Smooth muscle cell (in vitro differentiated cells): ENCODE data around the gene CCR9. TPM values are rescaled to one million over a fixed set of nuclear protein-coding genes. Genes with fewer than 3 reads are reported as not detected.

Experiments used
- DNase-seq: peaks from one replicate; lab custom pipeline; 2025; ENCODE audit not compliant: unreplicated experiment; lab: John Stamatoyannopoulos, UW
- H2AFZ ChIP-seq: fragments of 200-600 bp; sonication (generic); 2 replicates; pipeline ENCODE4 v1.6.0; 2016; ENCODE audit warnings: antibody characterized with exemption, low read depth, mild to moderate bottlenecking
- H3F3A ChIP-seq: fragments of 200-600 bp; sonication (generic); 2 replicates; pipeline ENCODE4 v1.6.0; 2017; ENCODE audit warnings: antibody characterized with exemption, low read depth
- H3K27ac ChIP-seq: fragments of 200-600 bp; sonication (generic); 2 replicates; pipeline ENCODE4 v1.5.1; 2016; ENCODE audit warnings: low read depth, mild to moderate bottlenecking
- H3K27me3 ChIP-seq: fragments of 200-600 bp; sonication (generic); 2 replicates; pipeline ENCODE4 v1.6.1; 2016; ENCODE audit warnings: low read depth, mild to moderate bottlenecking
- H3K36me3 ChIP-seq: fragments of 200-600 bp; sonication (generic); 2 replicates; pipeline ENCODE4 v1.5.1; 2016; ENCODE audit warnings: low read depth
- H3K4me1 ChIP-seq: fragments of 200-600 bp; sonication (generic); 2 replicates; pipeline ENCODE4 v1.5.1; 2016; ENCODE audit warnings: low read depth
- H3K4me2 ChIP-seq: fragments of 200-600 bp; sonication (generic); 2 replicates; pipeline ENCODE4 v1.6.0; 2016; ENCODE audit warnings: mild to moderate bottlenecking
- H3K4me3 ChIP-seq: fragments of 200-600 bp; sonication (generic); 2 replicates; pipeline ENCODE4 v1.5.1; 2016; ENCODE audit warnings: mild to moderate bottlenecking
- H3K79me2 ChIP-seq: fragments of 200-600 bp; sonication (generic); 2 replicates; pipeline ENCODE4 v1.6.0; 2016; ENCODE audit warnings: low read depth, mild to moderate bottlenecking
- H3K9ac ChIP-seq: fragments of 200-600 bp; sonication (generic); 2 replicates; pipeline ENCODE4 v1.6.0; 2016; ENCODE audit warnings: low read depth
- H3K9me3 ChIP-seq: fragments of 200-600 bp; sonication (generic); replicated peaks from 2 replicates; pipeline ENCODE4 v1.5.1; 2016; ENCODE audit warnings: low read depth
- H4K20me1 ChIP-seq: fragments of 200-600 bp; sonication (generic); 2 replicates; pipeline ENCODE4 v1.6.0; 2016; ENCODE audit warnings: low read depth
- WGBS: methylation state at CpG from one replicate; pipeline ENCODE4 v1.1.7; 2016; ENCODE audit warnings: low lambda C conversion rate; 5-methylcytosine and 5-hydroxymethylcytosine counted together
- polyA plus RNA-seq: library from polyadenylated mRNA; unstranded; fragments of >200 nt; fragmentation: Nextera tagmentation; extraction: Ambion mirVana; gene quantifications from 2 replicates; pipeline ENCODE4 v1.2.1, GENCODE V29; 2016
- total RNA-seq: library from RNA; depleted of rRNA; stranded (reverse); fragments of >200 nt; gene quantifications from 2 replicates; pipeline ENCODE4 v1.2.3, GENCODE V29; 2014
- TF ChIP-seq, protein P1 (sequence below): fragments of 200-600 bp; sonication (generic); IDR thresholded peaks from 2 replicates; pipeline ENCODE4 v1.5.1; 2017; ENCODE audit warnings: borderline replicate concordance, mild to moderate bottlenecking, antibody characterized with exemption; ENCODE audit not compliant: insufficient read depth, poor library complexity, severe bottlenecking

The CCR9 gene
- total and polyA plus RNA-seq, 2 experiments from 2014 or later, result not detected

DNA sequence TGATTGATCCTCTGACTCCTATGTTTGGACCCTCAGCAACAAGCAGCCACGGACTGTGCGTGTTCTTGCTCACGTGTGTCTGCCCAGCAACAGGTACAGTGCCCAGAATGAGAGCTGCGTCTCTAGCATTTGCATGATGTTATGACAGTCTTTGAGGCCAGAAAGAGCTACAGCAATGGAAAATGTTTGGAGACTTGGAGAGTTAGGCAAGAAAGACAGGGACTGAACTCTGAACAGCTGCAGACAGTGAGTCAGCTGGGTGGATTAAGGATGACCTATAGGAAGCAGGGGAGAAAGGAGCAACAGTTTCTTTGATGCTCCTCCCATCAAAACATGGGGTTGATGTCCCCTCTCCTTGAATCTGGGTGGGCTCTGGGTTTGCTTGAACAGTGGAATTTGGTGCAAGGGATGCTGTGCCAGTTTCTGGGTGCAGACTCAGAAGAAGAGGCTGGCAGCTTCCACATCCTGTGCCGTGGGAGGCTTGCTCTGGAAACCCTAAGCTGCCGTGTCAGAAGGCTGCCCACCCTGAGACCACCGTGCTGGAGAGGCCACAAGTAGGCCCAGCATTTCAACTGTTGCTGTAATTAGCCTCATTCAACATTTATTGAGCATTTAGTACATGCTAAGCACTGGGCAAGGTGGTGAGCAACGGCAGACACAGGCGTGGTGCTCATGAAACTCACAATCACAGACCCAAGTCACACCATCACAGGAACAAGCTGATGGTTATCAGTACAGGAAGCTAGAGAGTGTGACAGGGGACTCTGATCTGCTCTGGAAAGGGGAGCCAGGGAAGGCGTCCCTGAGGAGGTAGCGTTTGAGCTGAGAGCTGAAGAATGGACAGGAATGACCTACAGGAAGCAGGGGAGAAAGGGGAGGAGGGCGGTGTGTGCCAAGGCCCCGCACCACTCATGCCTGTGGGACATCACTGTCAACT is 21.7 kb downstream of the CCR9 start:
- Histone ChIP-seq H3K4me3 (no peak overlapping the region), H3K4me2 (peak overlapping the region; percentile 67), H3K79me2 (no peaks in the 10 kb centered on the region), H3K27me3 (no peaks in the 10 kb centered on the region), H3K9me3 (no peaks in the 10 kb centered on the region), H3F3A (no peaks in the 10 kb centered on the region), H4K20me1 (no peaks in the 10 kb centered on the region), H2AFZ (peak overlapping the region; percentile 9), H3K9ac (peak overlapping the region; percentile 54), H3K27ac (peak overlapping the region; percentile 88), H3K4me1 (no peaks in the 10 kb centered on the region), H3K36me3 (no peaks in the 10 kb centered on the region)
- TF ChIP-seq, protein P1, sequence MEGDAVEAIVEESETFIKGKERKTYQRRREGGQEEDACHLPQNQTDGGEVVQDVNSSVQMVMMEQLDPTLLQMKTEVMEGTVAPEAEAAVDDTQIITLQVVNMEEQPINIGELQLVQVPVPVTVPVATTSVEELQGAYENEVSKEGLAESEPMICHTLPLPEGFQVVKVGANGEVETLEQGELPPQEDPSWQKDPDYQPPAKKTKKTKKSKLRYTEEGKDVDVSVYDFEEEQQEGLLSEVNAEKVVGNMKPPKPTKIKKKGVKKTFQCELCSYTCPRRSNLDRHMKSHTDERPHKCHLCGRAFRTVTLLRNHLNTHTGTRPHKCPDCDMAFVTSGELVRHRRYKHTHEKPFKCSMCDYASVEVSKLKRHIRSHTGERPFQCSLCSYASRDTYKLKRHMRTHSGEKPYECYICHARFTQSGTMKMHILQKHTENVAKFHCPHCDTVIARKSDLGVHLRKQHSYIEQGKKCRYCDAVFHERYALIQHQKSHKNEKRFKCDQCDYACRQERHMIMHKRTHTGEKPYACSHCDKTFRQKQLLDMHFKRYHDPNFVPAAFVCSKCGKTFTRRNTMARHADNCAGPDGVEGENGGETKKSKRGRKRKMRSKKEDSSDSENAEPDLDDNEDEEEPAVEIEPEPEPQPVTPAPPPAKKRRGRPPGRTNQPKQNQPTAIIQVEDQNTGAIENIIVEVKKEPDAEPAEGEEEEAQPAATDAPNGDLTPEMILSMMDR, result no peak
- WGBS, result 62% methylated on average over 13 of the region's 13 CpGs
- no peak for DNase-seq

DNA sequence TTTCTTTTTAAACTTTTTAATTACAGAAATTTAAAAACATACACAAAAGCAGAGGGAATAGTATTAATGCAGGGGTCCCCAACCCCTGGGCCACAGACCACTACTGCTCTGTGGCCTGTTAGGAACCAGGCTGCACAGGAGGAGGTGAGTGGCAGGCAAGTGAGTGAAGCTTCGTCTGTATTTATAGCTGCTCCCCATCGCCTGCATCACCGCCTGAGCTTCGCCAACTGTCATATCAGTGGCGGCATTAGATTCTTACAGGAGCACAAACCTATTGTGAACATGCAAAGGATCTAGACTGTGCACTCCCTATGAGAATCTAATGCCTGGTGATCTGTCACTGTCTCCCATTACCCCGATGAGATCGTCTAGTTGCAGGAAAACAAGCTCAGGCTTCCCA is 22.4 kb downstream of the CCR9 start:
- Histone ChIP-seq H2AFZ (no peak overlapping the region), H3K4me3 (no peak overlapping the region), H3K4me1 (no peaks in the 10 kb centered on the region), H3K9me3 (no peaks in the 10 kb centered on the region), H3K9ac (no peak overlapping the region), H3K79me2 (no peaks in the 10 kb centered on the region), H4K20me1 (no peaks in the 10 kb centered on the region), H3K27ac (no peak overlapping the region), H3K27me3 (no peaks in the 10 kb centered on the region), H3F3A (no peaks in the 10 kb centered on the region), H3K4me2 (no peak overlapping the region), H3K36me3 (no peaks in the 10 kb centered on the region)
- no peak for DNase-seq
- 94% methylated on average over 7 of the region's 7 CpGs for whole genome bisulfite sequencing
- TF ChIP-seq, protein P1, result no peak

DNA sequence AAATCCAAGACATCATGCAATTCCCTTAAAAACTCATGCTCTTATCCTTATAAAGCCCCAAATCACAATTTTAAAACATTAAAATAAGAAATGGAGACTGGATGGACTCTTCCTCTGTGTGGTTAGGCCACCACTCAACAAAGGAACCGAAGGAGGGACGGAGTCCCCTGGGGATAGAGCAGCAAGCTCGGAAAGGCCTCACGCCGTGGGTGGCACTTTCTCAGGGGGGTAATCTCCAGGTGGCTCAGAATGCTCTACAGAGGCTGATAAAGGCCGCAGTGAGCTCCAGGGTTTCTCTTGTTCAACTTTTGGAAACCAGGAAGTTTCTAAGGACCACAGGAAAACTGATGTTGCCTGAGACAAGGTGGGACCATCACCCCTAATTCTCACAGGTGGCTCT is 23.2 kb downstream of the CCR9 start:
- WGBS, result 89% methylated on average over 6 of the region's 6 CpGs
- no peak overlapping the region for H3K4me3 ChIP-seq
- no peak for DNase-seq
- H3K4me1 ChIP-seq, result no peaks in the 10 kb centered on the region
- TF ChIP-seq, protein P1, result no peak
- no peak overlapping the region for H2AFZ ChIP-seq
- H3K79me2 ChIP-seq, result no peaks in the 10 kb centered on the region
- no peak overlapping the region for H3K27ac ChIP-seq
- H3K36me3 ChIP-seq, result no peaks in the 10 kb centered on the region
- H3K4me2 ChIP-seq, result no peak overlapping the region
- no peaks in the 10 kb centered on the region for H3F3A ChIP-seq
- no peaks in the 10 kb centered on the region for H4K20me1 ChIP-seq
- H3K9ac ChIP-seq, result no peak overlapping the region
- no peaks in the 10 kb centered on the region for H3K27me3 ChIP-seq
- no peaks in the 10 kb centered on the region for H3K9me3 ChIP-seq
